A549 (cell line): ENCODE results near the gene KRTDAP. TPM values are rescaled to one million over a fixed set of nuclear protein-coding genes. Genes with fewer than 3 reads are reported as not detected.
A peak's percentile ranks its signal among the peaks of the same experiment; 100 is the strongest.

Experiments used
- ATAC-seq, 2 experiments: fragments of 200-7000 bp in 1 of 2; fragments of >200 bp in 1 of 2; cut with Nextera tagmentation in 1 of 2; cut with Tn5 transposase in 1 of 2; 3 replicates each; pipeline versions ENCODE4 v1.8.0 to v1.9.1; 2018 to 2020; ENCODE audit warnings: mild to moderate bottlenecking in 1 of 2, moderate library complexity in 1 of 2
- CTCF ChIA-PET: fragments of 300-600 bp; sonication (Branson Sonifier 250); formaldehyde crosslinking; extraction: SDS; loops from one replicate; lab custom pipeline; 2021; ENCODE audit warnings: antibody characterized with exemption, inconsistent platforms; lab: Yijun Ruan, JAX
- POLR2A ChIA-PET: fragments of 350-600 bp; formaldehyde crosslinking; extraction: SDS; loops from one replicate; lab custom pipeline; 2021; ENCODE audit warnings: antibody characterized with exemption, inconsistent platforms; lab: Yijun Ruan, JAX
- DNase-seq, 2 experiments: peaks; one replicate each; pipeline versions ENCODE4 v3.0.0 to v3.0.0-alpha.2; 2011 to 2016; ENCODE audit warnings: low read depth in 1 of 2, low spot score in 1 of 2
- FAIRE-seq: peaks from 2 replicates; lab custom pipeline; 2011; peaks lifted over from hg19 to GRCh38; lab: Jason Lieb, UNC
- H3K27ac ChIP-seq, 2 experiments: fragments of >200 bp; sonication (Bioruptor Twin); formaldehyde crosslinking; 3 replicates each; pipeline ENCODE4 v1.5.1; 2016 to 2017
- H3K4me1 ChIP-seq: fragments of >200 bp; sonication (Bioruptor Twin); formaldehyde crosslinking; 3 replicates; pipeline ENCODE4 v1.6.1; 2016
- H3K4me2 ChIP-seq: fragments of >200 bp; sonication (Bioruptor Twin); formaldehyde crosslinking; 3 replicates; pipeline ENCODE4 v1.6.1; 2016
- H3K4me3 ChIP-seq: fragments of >200 bp; sonication (Bioruptor Twin); formaldehyde crosslinking; 3 replicates; pipeline ENCODE4 v1.5.1; 2016
- H3K9me3 ChIP-seq: fragments of >200 bp; sonication (Bioruptor Twin); formaldehyde crosslinking; 3 replicates; pipeline ENCODE4 v1.6.1; 2016
- BCL3 ChIP-seq: fragments of >200 bp; sonication (Bioruptor Twin); formaldehyde crosslinking; IDR thresholded peaks from 3 replicates; pipeline ENCODE4 v1.6.1; 2016
- CBX8 ChIP-seq: fragments of 200-600 bp; sonication (generic); IDR thresholded peaks from 2 replicates; pipeline ENCODE4 v1.6.1; 2016
- E2F6 ChIP-seq: IDR thresholded peaks from 2 replicates; pipeline ENCODE4 v1.6.1; 2012; ENCODE audit warnings: low read depth, borderline replicate concordance
- EHMT2 ChIP-seq: fragments of 200-600 bp; sonication (generic); IDR thresholded peaks from 2 replicates; pipeline ENCODE4 v1.6.1; 2016; ENCODE audit warnings: antibody characterized with exemption, low read depth, mild to moderate bottlenecking, moderate library complexity
- FOSB ChIP-seq: fragments of 250-450 bp; sonication (Bioruptor Pico); IDR thresholded peaks from 2 replicates; pipeline ENCODE4 v1.5.0; 2020; ENCODE audit warnings: mild to moderate bottlenecking, moderate library complexity
- FOSL2 ChIP-seq, 2 experiments: fragments of 450-650 bp in 1 of 2; fragments of >200 bp in 1 of 2; sonication (Bioruptor Twin) in 1 of 2; formaldehyde crosslinking; IDR thresholded peaks; 2 replicates each; pipeline versions ENCODE4 v1.5.0 to v1.6.1; 2016 to 2020; ENCODE audit warnings: mild to moderate bottlenecking in 1 of 2, moderate library complexity in 1 of 2
- FOXS1 ChIP-seq: fragments of 250-450 bp; sonication (Bioruptor Pico); IDR thresholded peaks from 2 replicates; pipeline ENCODE4 v1.5.0; 2020; ENCODE audit warnings: mild to moderate bottlenecking, moderate library complexity
- GATA3 ChIP-seq: IDR thresholded peaks from 2 replicates; pipeline ENCODE4 v1.6.1; 2012; ENCODE audit warnings: borderline replicate concordance
- HMGXB4 ChIP-seq: fragments of 250-450 bp; sonication (Bioruptor Pico); IDR thresholded peaks from 2 replicates; pipeline ENCODE4 v1.5.0; 2021; ENCODE audit warnings: mild to moderate bottlenecking, moderate library complexity, borderline replicate concordance
- JUN ChIP-seq, 2 experiments: fragments of >200 bp; sonication (Bioruptor Twin); formaldehyde crosslinking; IDR thresholded peaks; 2 replicates in 1 of 2; 3 replicates in 1 of 2; pipeline ENCODE4 v1.6.1; 2016 to 2017
- KDM1A ChIP-seq: fragments of 200-600 bp; sonication (generic); IDR thresholded peaks from 2 replicates; pipeline ENCODE4 v1.6.1; 2016; ENCODE audit warnings: low read depth, mild to moderate bottlenecking
- KDM5A ChIP-seq: fragments of 200-600 bp; sonication (generic); IDR thresholded peaks from 2 replicates; pipeline ENCODE4 v1.6.1; 2016; ENCODE audit warnings: antibody characterized with exemption, mild to moderate bottlenecking
- MYC ChIP-seq: IDR thresholded peaks from 2 replicates; pipeline ENCODE4 v1.6.1; 2012; ENCODE audit warnings: mild to moderate bottlenecking, inconsistent platforms, low read length, improper control_type of control experiment, borderline replicate concordance
- NFE2L2 ChIP-seq: fragments of 150-350 bp; conservative IDR thresholded peaks from 2 replicates; pipeline ENCODE4 v1.6.1; 2014; ENCODE audit warnings: low read length
- NR3C1 ChIP-seq: fragments of >200 bp; sonication (Bioruptor Twin); formaldehyde crosslinking; IDR thresholded peaks from 3 replicates; pipeline ENCODE4 v1.6.1; 2017
- PHF8 ChIP-seq: fragments of 200-600 bp; sonication (generic); IDR thresholded peaks from 2 replicates; pipeline ENCODE4 v1.6.1; 2016; ENCODE audit warnings: low read depth, mild to moderate bottlenecking, antibody characterized with exemption, moderate library complexity, borderline replicate concordance
- POLR2A ChIP-seq: IDR thresholded peaks from 2 replicates; pipeline ENCODE4 v1.6.1; 2012; ENCODE audit warnings: mild to moderate bottlenecking, low read length
- POLR2AphosphoS2 ChIP-seq: conservative IDR thresholded peaks from 2 replicates; pipeline ENCODE4 v1.6.1; 2012; ENCODE audit warnings: low read length, improper control_type of control experiment, inconsistent platforms
- RAD21 ChIP-seq, 2 experiments: fragments of >200 bp in 1 of 2; sonication (Bioruptor Twin) in 1 of 2; formaldehyde crosslinking in 1 of 2; IDR thresholded peaks in 1 of 2; conservative IDR thresholded peaks in 1 of 2; 2 replicates in 1 of 2; 3 replicates in 1 of 2; pipeline ENCODE4 v1.6.1; 2012 to 2018; ENCODE audit warnings: inconsistent platforms in 1 of 2
- USF2 ChIP-seq: fragments of 450-650 bp; IDR thresholded peaks from 2 replicates; pipeline ENCODE4 v1.6.1; 2014; ENCODE audit warnings: antibody characterized with exemption
- ZC3H11A ChIP-seq: fragments of 450-650 bp; IDR thresholded peaks from 2 replicates; pipeline ENCODE4 v1.6.1; 2014; ENCODE audit warnings: antibody characterized with exemption, mild to moderate bottlenecking
- whole genome bisulfite sequencing: methylation state at CpG from one replicate; pipeline ENCODE4 v1.1.6; 2017; ENCODE audit errors: missing lambda C conversion rate; 5-methylcytosine and 5-hydroxymethylcytosine counted together
- polyA plus RNA-seq, 4 experiments: library from polyadenylated mRNA; depleted of rRNA in 3 of 4; stranded (reverse); fragments of >200 nt; fragmentation: RNase III in 1 of 4; extraction: RNeasy Plus Mini Kit Qiagen cat#74134 plus additional on column Dnase treatment in 1 of 4; gene quantifications; 2 replicates in 3 of 4; 3 replicates in 1 of 4; pipeline ENCODE4 v1.2.3, GENCODE V29; 2011 to 2017

Gene KRTDAP
- polyA plus RNA-seq, 2 of the 4 experiments (the other 2 are of a cell fraction) = not detected

- TF ChIP-seq FOXS1 (CRISPR knock-in tag) (no peak), CBX8 (no peak), RAD21 (conservative IDR thresholded peaks at IDR 0.05 in 1 of 2, IDR thresholded peaks at IDR 0.05 in 1 of 2) (no peak), KDM1A (no peak), USF2 (no peak)
Measured at GRCh38 chr19:35459414-35460082, 30.7 kb downstream of the KRTDAP start (continued).

- no peak overlapping the region for H3K4me3 ChIP-seq
- FAIRE-seq (no peak), DNase-seq (peak in 1 of 2 experiments; percentile 52), ATAC-seq (peak; percentile 21 to 77; a peak in 3 of 6 replicates)
- H3K4me2 ChIP-seq = peak overlapping the region; percentile 60
- CTCF ChIA-PET = interaction anchor here (0.9 to 17.2 kb wide), 5 partner anchors 12 to 107 kb away, joined by 3 to 368 read pairs (median 11); partner anchors contain the start of genes FFAR1 and FFAR3
- TF ChIP-seq EHMT2 (no peak), GATA3 (0 out of 2 replicates have a peak, but pooled peaks have one; percentile 21), FOSB (CRISPR knock-in tag) (no peak), NR3C1 (no peak)
- H3K4me1 ChIP-seq = peaks cover 17% of the 10 kb centered on the region
- peak overlapping the region; percentile 19 to 51; a peak in 3 of 6 replicates for H3K27ac ChIP-seq
- POLR2A ChIA-PET = interaction anchor here (0.6 kb wide), 1 partner anchor 8 kb away, joined by 3 read pairs; no protein-coding TSS in a partner anchor
- WGBS = 43% methylated on average over 10 of the region's 10 CpGs
- H3K9me3 ChIP-seq = no peaks in the 10 kb centered on the region
Measured at GRCh38 chr19:35458731-35459391, 31.4 kb downstream of the KRTDAP start.

GRCh38 chr19:35458192-35458591 lies 32.1 kb downstream of the KRTDAP start:
- WGBS = 42% methylated on average over 1 of the region's 1 CpG
- ATAC-seq = no peak
- H3K9me3 ChIP-seq = no peaks in the 10 kb centered on the region
- H3K4me1 ChIP-seq = peaks cover 17% of the 10 kb centered on the region
- ChIA-PET CTCF (interaction anchor here (1.7 to 17.2 kb wide), 4 partner anchors 13 to 107 kb away, joined by 11 to 368 read pairs (median 39); partner anchors contain the start of genes FFAR1 and FFAR3), POLR2A (no interaction called here)
- no peak for DNase-seq
- no peak overlapping the region for H3K4me3 ChIP-seq
- FAIRE-seq = no peak
- no peak overlapping the region for H3K27ac ChIP-seq
- H3K4me2 ChIP-seq = no peak overlapping the region
- no peak for TF ChIP-seq HMGXB4 (CRISPR knock-in tag)
- TF ChIP-seq POLR2AphosphoS2 = no peak
- no peak for TF ChIP-seq MYC
- TF ChIP-seq NFE2L2 = no peak
- no peak for TF ChIP-seq ZC3H11A
- no peak for TF ChIP-seq E2F6
- no peak for TF ChIP-seq KDM5A

- FAIRE-seq (peak; percentile 76), ATAC-seq (no peak), DNase-seq (no peak)
- POLR2A ChIA-PET = no interaction called here
- no peak overlapping the region for H3K4me2 ChIP-seq
- CTCF ChIA-PET = interaction anchor here (0.8 to 8.5 kb wide), 4 partner anchors 9 to 104 kb away, joined by 3 to 67 read pairs (median 8); partner anchors contain the start of gene FFAR2
- peaks cover 17% of the 10 kb centered on the region for H3K4me1 ChIP-seq
- no peaks in the 10 kb centered on the region for H3K9me3 ChIP-seq
- no peak overlapping the region for H3K27ac ChIP-seq
- 89% methylated on average over 5 of the region's 5 CpGs for WGBS
- TF ChIP-seq POLR2A (no peak), E2F6 (no peak), KDM5A (no peak), KDM1A (no peak), BCL3 (no peak), FOSL2 (IDR thresholded peaks at IDR 0.05) (no peak), FOSL2 (CRISPR knock-in tag; IDR thresholded peaks at IDR 0.05) (no peak), JUN (IDR thresholded peaks at IDR 0.05) (no peak), CBX8 (no peak), PHF8 (no peak)
- no peak overlapping the region for H3K4me3 ChIP-seq
Measured at GRCh38 chr19:35457173-35457572, 33.1 kb downstream of the KRTDAP start.
